Suprapubic skin (tissue), 4 donors: ENCODE results near the gene CNIH3.

Experiments used
- CTCF ChIP-seq, 2 donors: fragments of 200-600 bp in 1 of 2; fragments of 450-650 bp in 1 of 2; sonication (generic) in 1 of 2; IDR thresholded peaks; one replicate each; pipeline ENCODE4 v1.5.1; 2016 to 2019; ENCODE audit warnings: antibody characterized with exemption in 2 of 2, mild to moderate bottlenecking in 1 of 2, moderate library complexity in 1 of 2
- EP300 ChIP-seq: sonication (generic); formaldehyde crosslinking; IDR thresholded peaks from one replicate; pipeline ENCODE4 v1.6.1; 2017; ENCODE audit warnings: antibody characterized with exemption
- POLR2A ChIP-seq, 2 donors: fragments of 450-650 bp; IDR thresholded peaks; one replicate each; pipeline ENCODE4 v1.6.1; 2017; ENCODE audit warnings: antibody characterized with exemption in 2 of 2, mild to moderate bottlenecking in 2 of 2, moderate library complexity in 2 of 2
- POLR2AphosphoS5 ChIP-seq, 3 donors: sonication (generic); formaldehyde crosslinking; IDR thresholded peaks; one replicate each; pipeline ENCODE4 v1.6.1; 2017; ENCODE audit warnings: antibody characterized with exemption in 3 of 3

GRCh38 chr1:224694969-224695368 is 78.9 kb downstream of the CNIH3 start:
- TF ChIP-seq CTCF (IDR thresholded peaks at IDR 0.05) (no peak), POLR2A (IDR thresholded peaks at IDR 0.05) (no peak), POLR2AphosphoS5 (IDR thresholded peaks at IDR 0.05) (no peak), EP300 (no peak)
